Mesodermal cell (in vitro differentiated cells): ENCODE measurements around the gene LHFPL6.

ENCODE experiments used
- H3K27ac ChIP-seq: 2 replicates; pipeline ENCODE4 v1.7.0; 2013; ENCODE audit warnings: mild to moderate bottlenecking, low read depth, low read length, moderate library complexity; ENCODE audit not compliant: severe bottlenecking
- H3K36me3 ChIP-seq: 2 replicates; pipeline ENCODE4 v1.7.1; 2013; ENCODE audit warnings: mild to moderate bottlenecking, low read length, moderate library complexity; ENCODE audit not compliant: control insufficient read depth, insufficient read depth
- H3K4me1 ChIP-seq: one replicate; pipeline ENCODE4 v1.7.1; 2013; ENCODE audit warnings: mild to moderate bottlenecking, low read length; ENCODE audit not compliant: insufficient read depth, control insufficient read depth, poor library complexity, severe bottlenecking
- H3K4me3 ChIP-seq: 2 replicates; pipeline ENCODE4 v1.7.0; 2013; ENCODE audit warnings: low read length, control low read depth, mild to moderate bottlenecking; ENCODE audit not compliant: insufficient read depth, poor library complexity, severe bottlenecking; ENCODE audit errors: extremely low read depth
- H3K9me3 ChIP-seq: 2 replicates; pipeline ENCODE4 v1.7.1; 2013; ENCODE audit warnings: mild to moderate bottlenecking, low read length, moderate library complexity; ENCODE audit not compliant: control insufficient read depth
- WGBS, 2 experiments: methylation state at CpG; one replicate each; pipeline ENCODE4 v1.1.5; 2013; ENCODE audit warnings: missing lambda C conversion rate in 2 of 2; ENCODE audit not compliant: insufficient coverage in 2 of 2; 5-methylcytosine and 5-hydroxymethylcytosine counted together

LHFPL6 gene

DNA sequence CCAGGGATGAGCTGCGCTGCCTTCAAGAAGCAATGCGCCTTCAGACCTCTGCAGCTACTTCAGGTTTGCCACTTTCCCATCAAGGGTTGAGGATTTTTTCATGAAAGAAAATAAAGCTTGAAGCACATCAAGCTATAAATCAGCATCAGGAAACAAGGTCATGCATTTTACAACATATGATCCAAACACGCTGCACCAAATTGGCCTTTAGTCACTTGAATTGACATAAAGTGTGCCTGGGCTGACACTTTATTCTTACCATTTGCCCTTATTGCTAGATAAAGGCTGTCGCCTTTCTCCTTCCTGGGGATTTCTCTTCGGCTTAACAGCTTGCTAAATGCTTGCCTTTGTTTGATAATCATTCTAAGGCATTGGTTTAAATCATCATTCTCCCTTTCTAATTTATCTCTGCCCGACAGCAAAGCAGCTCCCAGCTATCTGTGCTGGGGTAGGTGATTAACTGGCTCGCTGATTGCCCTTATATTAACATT, 87.7 kb downstream of the LHFPL6 start:
- no peaks in the 10 kb centered on the region for H3K9me3 ChIP-seq
- no peak overlapping the region for H3K27ac ChIP-seq
- peaks cover 21% of the 10 kb centered on the region for H3K4me1 ChIP-seq
- no peak overlapping the region for H3K4me3 ChIP-seq
- H3K36me3 ChIP-seq = peaks cover 2% of the 10 kb centered on the region
- WGBS, 2 experiments = 83 to 87% methylated on average over 3 to 4 of the region's 7 CpGs

DNA sequence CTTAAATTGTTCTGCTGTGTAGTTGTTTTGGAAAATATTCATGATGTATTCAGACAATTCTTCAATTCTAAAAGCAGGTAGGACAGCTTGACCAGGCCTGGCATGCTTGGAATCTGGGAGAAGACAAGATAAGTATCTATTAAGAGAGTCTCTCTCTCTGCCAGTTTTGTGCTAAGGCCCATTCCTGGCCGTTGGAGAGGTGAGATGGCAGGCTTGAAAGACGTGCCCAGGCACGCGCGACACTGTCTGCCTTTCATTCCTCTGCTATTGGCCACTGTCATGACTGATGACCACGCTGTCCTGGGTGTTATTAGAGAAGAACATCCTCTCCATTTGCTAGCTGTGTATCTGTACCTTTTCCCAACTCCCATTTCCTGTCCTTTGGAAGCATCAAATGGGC, 90.3 kb downstream of the LHFPL6 start:
- no peak overlapping the region for H3K4me3 ChIP-seq
- peaks cover 21% of the 10 kb centered on the region for H3K4me1 ChIP-seq
- WGBS, 2 experiments = 60 to 94% methylated on average over 1 to 2 of the region's 6 CpGs
- H3K27ac ChIP-seq = peak overlapping the region; percentile 12
- no peaks in the 10 kb centered on the region for H3K36me3 ChIP-seq
- no peaks in the 10 kb centered on the region for H3K9me3 ChIP-seq

DNA sequence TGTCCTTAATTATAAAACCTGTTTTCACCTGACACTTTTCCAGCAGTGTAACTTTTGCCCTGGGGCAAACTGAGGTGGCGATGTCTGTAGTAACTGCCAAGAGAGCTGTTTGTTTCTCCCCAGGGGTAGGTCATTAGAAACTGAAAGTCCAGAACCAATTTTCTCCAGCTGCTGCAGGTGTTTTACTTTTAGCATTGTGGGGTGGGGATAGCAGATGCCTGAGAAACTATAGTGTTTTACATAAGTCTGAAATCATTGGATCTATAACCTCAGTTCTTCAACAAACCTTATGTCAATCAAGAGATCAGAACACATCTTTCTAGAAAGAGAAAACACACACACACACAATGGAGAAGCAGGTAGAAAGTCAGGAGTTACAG, 92.7 kb downstream of the LHFPL6 start:
- no peaks in the 10 kb centered on the region for H3K9me3 ChIP-seq
- 89% methylated on average over 1 of the region's 1 CpG; no CpG with 5 or more reads in 1 of the 2 experiments for WGBS, 2 experiments
- H3K27ac ChIP-seq = no peak overlapping the region
- H3K4me1 ChIP-seq = peaks cover 23% of the 10 kb centered on the region
- H3K36me3 ChIP-seq = no peaks in the 10 kb centered on the region
- H3K4me3 ChIP-seq = no peak overlapping the region

- H3K27ac ChIP-seq = no peak overlapping the region
Measured at GRCh38 chr13:39509616-39510315, 93.2 kb downstream of the LHFPL6 start.

DNA sequence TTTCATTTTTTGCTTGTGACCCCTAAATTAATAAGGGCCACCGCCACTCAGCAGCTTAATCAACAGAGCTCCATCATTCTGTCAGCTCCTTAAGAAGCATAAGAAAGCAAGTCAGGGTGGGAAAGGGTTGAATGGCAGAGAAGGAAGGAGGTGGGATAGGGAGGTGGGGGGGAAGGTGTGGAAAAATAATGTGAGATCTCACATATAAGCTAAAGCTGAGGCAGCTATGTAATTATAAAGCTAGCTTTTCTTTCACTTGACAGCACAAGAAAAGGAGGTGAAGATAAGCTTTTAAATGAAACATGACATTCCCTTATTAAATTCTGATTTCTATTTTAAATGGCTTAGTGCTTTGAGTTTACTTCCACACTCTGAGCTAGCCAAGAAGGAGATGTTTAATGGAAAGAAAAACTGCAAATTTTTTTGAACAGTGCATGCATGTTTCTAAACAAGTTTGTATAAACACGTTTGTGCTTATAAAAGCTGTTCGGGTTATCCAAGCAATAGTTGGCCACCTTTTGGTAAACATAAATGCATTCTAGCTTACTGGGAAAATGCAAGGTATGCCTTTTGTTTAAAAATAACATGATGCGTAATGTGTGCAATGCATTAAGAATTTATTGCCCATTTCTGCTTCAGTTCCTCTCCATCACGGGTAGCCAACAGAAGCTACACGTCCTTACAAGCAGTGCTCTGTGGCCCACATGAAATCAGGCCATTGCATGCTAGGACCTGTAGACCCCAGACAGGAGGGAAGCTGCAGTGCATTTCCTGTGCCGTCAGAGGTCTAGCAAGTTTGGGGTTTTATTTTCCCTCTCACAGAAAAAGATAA, 96.2 kb downstream of the LHFPL6 start:
- H3K4me3 ChIP-seq = no peak overlapping the region
- H3K9me3 ChIP-seq = no peaks in the 10 kb centered on the region
- H3K27ac ChIP-seq = no peak overlapping the region
- no peaks in the 10 kb centered on the region for H3K36me3 ChIP-seq
- 77 to 80% methylated on average over 5 of the region's 7 CpGs for WGBS, 2 experiments
- peaks cover 26% of the 10 kb centered on the region for H3K4me1 ChIP-seq

More at GRCh38 chr13:39509616-39510315, 93.2 kb downstream of the LHFPL6 start:
- WGBS, 2 experiments = 81 to 82% methylated on average over 2 to 3 of the region's 5 CpGs
- Histone ChIP-seq H3K4me1 (peaks cover 21% of the 10 kb centered on the region), H3K9me3 (no peaks in the 10 kb centered on the region), H3K36me3 (no peaks in the 10 kb centered on the region), H3K4me3 (no peak overlapping the region)

GRCh38 chr13:39505151-39505550, 97.8 kb downstream of the LHFPL6 start:
- H3K4me1 ChIP-seq = peaks cover 33% of the 10 kb centered on the region
- H3K27ac ChIP-seq = no peak overlapping the region
- H3K9me3 ChIP-seq = no peaks in the 10 kb centered on the region
- H3K36me3 ChIP-seq = no peaks in the 10 kb centered on the region
- no peak overlapping the region for H3K4me3 ChIP-seq
- 95 to 97% methylated on average over 3 to 4 of the region's 5 CpGs for WGBS, 2 experiments

GRCh38 chr13:39503048-39503447, 99.9 kb downstream of the LHFPL6 start:
- 84 to 91% methylated on average over 3 of the region's 3 CpGs for WGBS, 2 experiments
- Histone ChIP-seq H3K4me1 (peaks cover 40% of the 10 kb centered on the region), H3K27ac (no peak overlapping the region)

DNA sequence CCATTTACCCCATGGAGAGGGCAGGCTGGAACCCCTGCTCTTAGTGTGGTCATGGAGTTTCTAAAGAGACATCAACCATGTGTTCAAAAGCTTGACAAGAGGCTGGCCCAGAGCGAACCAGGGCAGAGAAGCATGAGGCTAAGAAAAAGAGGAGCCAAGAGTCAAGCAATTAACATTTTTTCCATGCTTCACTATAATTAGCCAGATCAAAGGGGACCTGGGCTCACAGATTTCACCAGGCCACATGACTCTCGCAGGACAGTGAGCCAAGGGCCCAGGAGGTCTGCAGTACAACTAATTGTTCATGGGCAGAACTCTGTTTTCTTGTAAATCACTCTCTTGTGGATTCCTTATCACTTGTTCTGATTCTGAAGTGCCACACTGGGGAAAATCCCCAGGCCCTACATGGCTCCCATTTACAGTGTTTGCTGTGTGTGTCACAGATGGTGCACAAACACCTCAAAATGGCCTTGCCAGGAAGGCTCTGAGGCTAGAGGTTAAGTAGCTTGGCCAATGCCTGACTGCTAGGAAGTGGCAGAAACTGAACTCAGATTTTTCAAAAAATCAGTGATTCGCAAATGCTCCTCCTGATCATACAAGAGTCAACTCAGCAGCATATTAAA, 101.2 kb downstream of the LHFPL6 start:
- Histone ChIP-seq H3K27ac (peak overlapping the region; percentile 79), H3K4me3 (no peak overlapping the region), H3K9me3 (no peaks in the 10 kb centered on the region), H3K36me3 (no peaks in the 10 kb centered on the region), H3K4me1 (peaks cover 34% of the 10 kb centered on the region)
- 0 to 70% methylated on average over 1 to 2 of the region's 3 CpGs for WGBS, 2 experiments

More at GRCh38 chr13:39503048-39503447, 99.9 kb downstream of the LHFPL6 start:
- H3K4me3 ChIP-seq = no peak overlapping the region
- no peaks in the 10 kb centered on the region for H3K9me3 ChIP-seq
- no peaks in the 10 kb centered on the region for H3K36me3 ChIP-seq

DNA sequence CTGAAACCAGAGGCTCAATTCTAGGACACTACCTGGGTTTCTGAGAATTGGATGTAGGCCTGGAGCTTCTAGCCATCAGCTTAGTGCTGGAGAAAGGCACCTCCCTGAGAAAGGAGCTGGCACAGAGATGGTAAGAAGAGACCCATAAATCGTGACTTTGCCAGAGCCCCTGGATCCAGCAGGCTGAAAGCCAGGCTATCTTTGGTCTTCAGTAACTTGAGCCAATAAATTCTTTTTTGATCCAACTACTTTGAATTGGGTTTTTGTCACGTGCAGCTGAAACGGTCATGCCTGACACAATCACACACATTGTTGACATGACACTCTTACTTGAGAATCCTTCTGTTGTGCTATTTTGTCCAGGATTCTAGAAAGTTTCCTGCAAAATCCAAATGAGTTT, 103.4 kb downstream of the LHFPL6 start:
- Histone ChIP-seq H3K9me3 (no peaks in the 10 kb centered on the region), H3K4me3 (no peak overlapping the region), H3K4me1 (peaks cover 25% of the 10 kb centered on the region), H3K36me3 (no peaks in the 10 kb centered on the region), H3K27ac (no peak overlapping the region)
- 84 to 92% methylated on average over 3 of the region's 3 CpGs for WGBS, 2 experiments

- Histone ChIP-seq H3K4me1 (peaks cover 24% of the 10 kb centered on the region), H3K27ac (no peak overlapping the region), H3K9me3 (no peaks in the 10 kb centered on the region), H3K36me3 (no peaks in the 10 kb centered on the region), H3K4me3 (no peak overlapping the region)
- 79 to 100% methylated on average over 2 of the region's 9 CpGs for WGBS, 2 experiments
Measured at GRCh38 chr13:39498471-39499114, 104.4 kb downstream of the LHFPL6 start.
